COLO668 (cell line): Measurements from ENCODE around the gene CD72.
"Not testable (repeated sequence)": the region's sequence is repeated elsewhere in the genome, so short reads cannot be mapped to it uniquely, and the experiment has no call there.

Experiments
- DNase-seq: peaks from one replicate; lab custom pipeline; 2025; ENCODE audit not compliant: unreplicated experiment; lab: John Stamatoyannopoulos, UW

CD72 gene

DNA sequence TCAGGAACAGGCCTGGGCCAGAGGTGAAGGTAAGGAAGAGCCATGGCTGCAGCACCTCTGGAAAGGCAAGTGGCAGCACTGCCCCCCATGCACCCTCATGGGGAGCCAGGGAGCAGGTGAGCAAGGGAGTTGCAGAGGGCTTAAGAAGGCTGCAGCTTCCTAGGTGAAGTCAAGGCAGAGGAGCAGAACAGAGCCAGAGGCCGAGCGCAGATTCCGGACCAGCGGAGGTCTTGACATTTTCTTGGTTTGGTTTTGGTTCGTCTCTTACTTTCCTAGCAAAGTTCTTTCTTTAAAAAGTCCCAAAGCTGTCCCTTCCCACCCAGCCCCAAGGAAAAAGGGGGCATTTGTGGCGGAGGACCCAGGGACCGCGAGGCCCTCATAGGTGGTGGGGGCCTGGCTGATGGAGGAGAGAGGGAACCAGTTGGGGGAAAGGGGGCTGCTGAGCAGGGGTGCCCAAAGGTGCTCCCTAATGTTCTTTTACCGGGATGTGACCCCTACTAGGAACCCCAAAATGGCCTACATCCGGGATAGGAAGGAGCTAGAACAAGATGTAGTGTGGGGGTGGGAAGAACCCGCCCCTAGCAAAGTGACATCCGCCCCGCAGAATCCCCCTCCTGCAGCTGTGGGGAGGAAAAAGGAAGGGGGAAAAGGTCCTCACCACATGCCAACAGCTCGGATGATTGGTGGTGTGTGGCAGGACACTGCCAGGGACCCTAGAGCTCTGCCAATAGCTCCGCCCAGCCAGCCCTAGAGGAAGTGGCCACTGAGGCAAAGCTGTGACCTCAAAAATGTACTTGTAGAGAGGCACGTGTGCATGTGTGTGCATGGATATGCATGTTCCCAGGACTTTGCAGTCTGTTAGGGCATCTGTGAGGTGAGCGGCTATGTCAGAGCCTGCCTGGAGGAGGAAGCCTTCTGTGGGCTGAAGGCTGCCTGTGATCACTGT, 914 bp upstream of the CD72 start:
- no peak for DNase-seq

DNA sequence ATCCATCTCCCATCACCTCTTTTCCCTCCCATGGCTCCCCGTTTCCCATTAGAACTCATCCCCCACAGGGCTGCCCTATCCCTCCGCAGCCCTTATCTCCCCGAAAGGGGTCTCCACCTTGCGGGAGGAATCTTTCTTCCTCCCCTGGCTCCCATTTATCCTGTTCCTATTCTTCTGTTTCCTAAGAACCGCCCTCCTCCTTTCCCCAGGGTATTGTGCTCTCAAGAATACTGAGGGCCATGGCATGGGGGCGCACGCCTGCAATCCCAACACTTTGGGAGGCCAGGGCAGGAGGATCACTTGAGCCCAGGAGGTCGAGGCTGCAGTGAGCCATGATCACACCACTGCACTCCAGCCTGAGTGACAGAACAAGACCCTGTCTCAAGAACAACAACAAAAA, 665 bp downstream of the CD72 start:
- no peak for DNase-seq

DNA sequence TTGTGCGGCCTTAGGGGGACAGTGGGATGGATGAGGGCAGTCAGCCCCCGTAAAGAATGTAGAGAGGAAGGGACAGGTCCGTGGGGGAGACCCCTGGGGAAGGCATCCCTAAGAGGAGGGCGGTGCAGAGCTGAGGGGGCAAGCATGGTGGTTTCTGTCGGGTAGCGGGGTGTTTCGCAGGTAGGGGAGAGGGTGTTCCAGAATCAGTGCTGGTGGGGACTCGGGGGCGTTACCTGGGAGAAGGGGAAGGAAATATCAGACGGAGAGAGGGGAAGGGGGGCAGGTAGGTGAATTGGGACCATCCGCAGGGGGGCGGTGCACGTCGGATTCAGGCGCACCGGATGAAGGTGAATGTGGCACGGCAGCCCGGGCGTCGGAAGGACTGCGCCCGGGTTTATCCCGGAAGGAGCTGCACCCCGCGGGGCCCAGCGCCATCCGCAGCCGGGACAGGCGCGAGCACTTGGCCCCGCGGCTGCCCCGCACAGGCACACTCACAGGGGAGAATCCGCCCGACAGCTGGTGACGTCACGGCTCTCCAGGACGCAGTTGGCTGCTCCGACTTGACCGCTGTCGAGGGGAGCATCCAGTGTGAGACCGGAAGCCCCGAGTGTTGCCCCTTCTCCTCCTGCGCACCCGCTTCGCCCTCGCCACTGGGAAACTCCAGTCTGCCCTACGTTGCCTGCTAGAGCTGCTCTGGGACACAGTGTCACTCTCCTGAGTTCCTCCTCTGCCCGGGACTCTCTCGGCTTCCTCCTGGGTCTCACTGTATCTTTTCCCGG, 1.3 kb downstream of the CD72 start:
- DNase-seq: peak; percentile 52

- no peak for DNase-seq
Observed at GRCh38 chr9:35615981-35616680, 2.1 kb downstream of the CD72 start.

DNA sequence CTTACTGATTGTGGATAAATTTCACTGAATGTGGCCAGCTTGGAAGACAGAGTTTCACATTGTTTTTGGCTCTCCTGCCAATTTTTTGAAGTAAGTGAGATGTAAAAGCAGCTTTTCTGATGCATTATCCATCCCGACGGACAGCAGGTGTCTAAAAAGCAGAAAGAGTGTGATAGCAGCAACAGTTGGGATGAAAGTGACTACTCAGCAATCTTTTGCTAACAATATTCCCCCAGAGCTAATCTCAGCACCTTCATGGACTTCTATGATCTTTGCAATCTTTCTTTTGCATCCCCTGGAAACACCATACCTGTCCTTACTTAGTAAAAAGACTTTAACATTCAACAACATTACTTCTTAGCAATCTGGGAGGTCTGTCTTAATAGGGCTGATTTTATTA, 5.4 kb downstream of the CD72 start:
- DNase-seq: no peak

DNA sequence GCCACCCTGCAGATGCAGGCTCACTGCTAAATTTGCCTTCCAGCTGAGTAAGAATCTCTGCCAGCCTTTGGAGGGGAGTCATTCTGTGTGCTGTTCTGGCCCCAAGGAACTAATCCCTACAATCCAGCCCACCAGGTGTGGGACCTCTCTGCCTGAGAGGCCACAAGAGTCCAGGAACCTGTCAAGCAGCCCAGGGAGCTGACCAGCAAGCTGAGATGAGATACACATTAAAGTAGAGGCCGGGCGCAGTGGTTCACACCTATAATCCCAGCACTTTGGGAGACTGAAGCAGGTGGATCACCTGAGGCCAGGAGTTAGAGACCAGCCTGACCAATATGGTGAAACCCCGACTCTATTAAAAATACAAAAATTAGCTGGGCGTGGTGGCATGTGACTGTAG, 6.1 kb downstream of the CD72 start:
- not testable (repeated sequence) for DNase-seq

GRCh38 chr9:35611230-35611797, 6.9 kb downstream of the CD72 start:
- DNase-seq: peak; percentile 24

- no peak for DNase-seq
Observed at GRCh38 chr9:35609820-35610163, 8.4 kb downstream of the CD72 start.

DNA sequence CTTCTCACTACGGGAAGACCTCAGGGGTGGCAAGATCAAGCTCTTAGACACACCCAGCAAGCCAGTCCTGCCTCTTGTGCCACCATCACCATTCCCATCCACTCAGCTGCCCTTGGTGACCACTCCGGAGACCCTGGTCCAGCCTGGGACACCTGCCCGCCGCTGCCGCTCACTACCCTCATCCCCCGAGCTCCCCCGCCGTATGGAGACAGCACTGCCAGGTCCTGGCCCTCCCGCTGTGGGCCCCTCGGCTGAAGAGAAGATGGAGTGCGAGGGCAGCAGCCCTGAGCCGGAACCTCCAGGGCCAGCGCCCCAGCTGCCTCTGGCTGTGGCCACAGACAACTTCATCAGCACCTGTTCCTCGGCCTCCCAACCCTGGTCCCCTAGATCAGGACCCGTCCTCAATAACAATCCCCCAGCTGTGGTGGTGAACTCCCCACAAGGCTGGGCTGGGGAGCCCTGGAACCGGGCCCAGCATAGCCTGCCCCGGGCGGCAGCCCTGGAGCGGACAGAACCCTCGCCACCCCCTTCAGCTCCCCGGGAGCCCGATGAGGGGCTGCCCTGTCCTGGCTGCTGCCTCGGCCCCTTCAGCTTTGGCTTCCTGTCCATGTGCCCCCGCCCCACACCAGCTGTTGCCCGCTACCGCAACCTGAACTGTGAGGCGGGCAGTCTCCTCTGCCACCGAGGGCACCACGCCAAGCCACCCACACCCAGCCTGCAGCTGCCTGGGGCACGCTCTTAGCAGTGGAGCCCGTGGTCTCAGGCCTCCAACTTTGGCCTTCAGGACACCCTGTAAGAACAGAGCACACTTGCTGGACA, 9.0 kb downstream of the CD72 start:
- DNase-seq: no peak

GRCh38 chr9:35608221-35608620, 10.0 kb downstream of the CD72 start:
- no peak for DNase-seq

- DNase-seq: no peak
Observed at GRCh38 chr9:35606726-35607125, 11.5 kb downstream of the CD72 start.

DNA sequence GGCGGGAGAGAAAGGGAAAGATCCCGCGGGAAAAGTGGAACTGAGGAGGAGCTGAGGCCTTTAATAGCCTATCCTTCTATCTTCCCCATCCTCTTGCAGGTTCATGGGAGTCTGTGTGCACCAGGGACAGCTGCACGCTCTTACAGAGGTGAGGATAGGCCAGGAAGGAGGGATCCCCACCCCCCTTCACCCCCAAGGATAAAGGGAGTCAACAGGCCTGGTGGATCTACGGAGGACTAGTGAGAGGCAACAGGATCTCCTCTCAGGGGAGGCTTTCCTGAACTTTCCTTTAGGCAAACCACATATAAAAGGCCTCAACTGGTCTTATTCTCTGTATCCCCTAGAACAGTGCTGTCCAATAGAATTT, 12.1 kb downstream of the CD72 start:
- DNase-seq: peak; percentile 33

DNA sequence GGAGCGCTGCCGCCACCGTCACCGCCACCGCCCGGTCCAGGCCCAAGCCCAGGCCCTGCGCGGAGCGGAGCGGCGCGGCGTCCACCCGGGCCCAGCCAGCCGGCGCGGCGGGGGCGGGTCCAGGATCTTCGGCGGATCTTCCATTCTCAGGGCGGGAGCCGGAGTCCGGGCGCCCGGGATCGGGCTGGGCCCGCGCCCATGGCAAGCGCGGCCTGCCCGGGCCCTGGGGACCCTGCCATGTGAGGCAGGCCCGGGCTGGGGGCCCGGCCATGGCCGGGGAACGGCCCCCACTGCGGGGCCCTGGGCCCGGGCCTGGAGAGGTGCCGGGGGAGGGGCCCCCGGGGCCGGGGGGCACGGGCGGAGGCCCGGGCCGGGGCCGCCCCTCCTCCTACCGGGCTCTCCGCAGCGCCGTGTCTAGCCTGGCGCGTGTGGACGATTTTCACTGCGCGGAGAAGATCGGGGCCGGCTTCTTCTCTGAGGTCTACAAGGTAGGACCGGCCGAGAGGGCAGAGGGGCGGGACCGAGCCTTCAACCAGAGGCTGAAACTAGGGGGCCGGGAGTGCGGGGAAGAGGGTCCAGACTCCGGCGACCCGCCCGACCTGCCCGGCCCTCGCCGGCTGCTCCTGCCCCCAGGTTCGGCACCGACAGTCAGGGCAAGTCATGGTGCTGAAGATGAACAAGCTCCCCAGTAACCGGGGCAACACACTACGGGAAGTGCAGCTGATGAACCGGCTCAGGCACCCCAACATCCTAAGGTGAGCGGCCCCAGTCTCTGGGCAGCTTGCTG, 12.7 kb downstream of the CD72 start:
- peak; percentile 42 for DNase-seq

- DNase-seq: peak; percentile 89
Observed at GRCh38 chr9:35604578-35605350, 13.4 kb downstream of the CD72 start, which contains the start of gene TESK1. TSS of gene TESK1 (plus strand) at chr9:35605262. CDS start at chr9:35605620, 358 bp downstream.

DNA sequence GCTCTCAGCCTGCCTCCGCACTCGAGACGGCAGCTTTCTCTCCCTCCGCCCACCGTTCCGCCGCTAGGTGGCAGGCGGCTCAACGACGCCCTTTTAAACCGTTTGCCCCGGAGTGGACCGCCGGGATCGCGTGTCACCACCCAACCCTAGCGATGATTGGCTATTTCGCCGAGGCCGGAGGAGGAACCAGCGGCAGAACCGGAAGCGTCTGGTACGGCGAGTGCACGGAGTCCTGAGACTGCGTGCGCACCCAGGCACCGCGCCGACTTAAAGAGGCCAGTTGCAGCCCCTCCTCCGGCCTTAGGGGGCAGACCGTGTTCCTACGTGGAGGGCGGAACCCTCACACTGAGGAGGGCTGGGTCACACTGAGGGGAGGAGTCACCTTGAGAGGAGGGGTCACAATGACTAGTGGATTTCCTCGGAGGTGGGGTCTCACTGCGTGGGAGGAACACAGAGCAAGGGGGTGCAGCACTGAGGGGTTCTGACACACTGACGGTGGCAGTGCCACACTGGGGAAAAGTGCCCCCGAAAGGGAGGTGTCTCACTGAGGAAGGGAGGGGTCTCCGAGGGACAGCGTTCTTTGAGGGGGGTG, 14.1 kb downstream of the CD72 start:
- peak; percentile 99 for DNase-seq

DNA sequence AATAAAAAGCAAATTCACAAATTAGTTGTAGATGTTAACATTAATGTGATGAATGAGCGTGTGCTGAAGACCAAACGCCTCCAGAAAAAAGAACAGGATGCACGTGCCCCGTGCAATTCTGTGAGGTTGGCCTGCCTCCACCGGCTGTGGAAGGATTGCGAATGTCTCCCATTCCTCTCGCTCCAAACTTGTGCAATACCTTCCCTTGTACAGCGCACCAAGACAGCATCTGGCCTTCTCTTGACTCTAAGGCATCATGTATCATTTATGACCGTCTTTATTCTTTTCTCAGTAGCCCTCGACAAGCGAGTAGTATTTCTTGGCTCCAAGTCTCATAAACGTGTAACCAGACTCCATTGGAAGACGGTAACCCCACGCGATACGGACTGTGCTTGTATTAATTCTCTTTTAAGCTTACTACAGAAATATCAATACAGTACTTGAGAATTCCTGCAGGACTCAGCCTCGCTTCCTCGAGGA, 14.7 kb downstream of the CD72 start:
- DNase-seq: peak; percentile 19

- DNase-seq: no peak
Observed at GRCh38 chr9:35599763-35600604, 18.2 kb downstream of the CD72 start.
